ENCODE results near the gene TXNDC15. TPM values are rescaled to one million over a fixed set of nuclear protein-coding genes. Genes with fewer than 3 reads are reported as not detected.

The TXNDC15 gene
- total RNA-seq, 1 experiment from 2014 or later, result 47.4 TPM

DNA sequence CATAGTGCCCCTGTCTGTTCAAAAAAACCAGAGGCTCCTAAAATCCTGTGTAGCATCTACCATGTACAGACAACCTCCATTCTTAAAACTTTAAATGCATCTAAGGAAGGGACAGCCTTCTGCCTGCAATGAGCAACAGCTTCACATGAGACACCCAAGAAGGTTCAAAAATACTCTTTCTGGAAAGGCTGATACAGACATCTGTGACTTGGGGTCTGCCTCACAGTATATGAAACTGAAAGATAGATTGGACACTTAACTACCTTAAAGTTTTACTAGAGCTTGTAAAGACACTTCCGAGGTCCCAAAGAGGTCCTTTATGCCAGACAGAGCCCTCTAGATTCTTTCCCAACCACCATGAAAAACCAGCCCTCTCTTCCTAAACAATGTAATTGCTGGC is 65.3 kb downstream of the TXNDC15 start:
- Histone ChIP-seq H3K4me1 (ENCODE audit: control insufficient read depth, insufficient read depth, low read length) (no peaks in the 10 kb centered on the region), H3K27me3 (ENCODE audit: control insufficient read depth, insufficient read depth, low read length) (no peaks in the 10 kb centered on the region), H3K27ac (ENCODE audit: low read length) (no peak overlapping the region), H3K4me3 (ENCODE audit: low read depth in 2 of 2, low read length in 2 of 2) (no peak overlapping the region), H3K9me3 (ENCODE audit: control insufficient read depth, insufficient read depth, low read depth, low read length) (no peaks in the 10 kb centered on the region), H3K36me3 (ENCODE audit: control insufficient read depth, insufficient read depth, low read length) (peaks cover 15% of the 10 kb centered on the region)
- ATAC-seq (no peak), DNase-seq (ENCODE audit: low read depth, low spot score) (no peak)
- intact Hi-C loops (cut with micrococcal nuclease; ENCODE audit: unreplicated experiment), result no loop called here
- in situ Hi-C loops (cut with HindIII; ENCODE audit: low pct_unique_long_range_greater_than_20kb, low sequenced_read_pairs), result no loop called here
- TF ChIP-seq, protein P1, sequence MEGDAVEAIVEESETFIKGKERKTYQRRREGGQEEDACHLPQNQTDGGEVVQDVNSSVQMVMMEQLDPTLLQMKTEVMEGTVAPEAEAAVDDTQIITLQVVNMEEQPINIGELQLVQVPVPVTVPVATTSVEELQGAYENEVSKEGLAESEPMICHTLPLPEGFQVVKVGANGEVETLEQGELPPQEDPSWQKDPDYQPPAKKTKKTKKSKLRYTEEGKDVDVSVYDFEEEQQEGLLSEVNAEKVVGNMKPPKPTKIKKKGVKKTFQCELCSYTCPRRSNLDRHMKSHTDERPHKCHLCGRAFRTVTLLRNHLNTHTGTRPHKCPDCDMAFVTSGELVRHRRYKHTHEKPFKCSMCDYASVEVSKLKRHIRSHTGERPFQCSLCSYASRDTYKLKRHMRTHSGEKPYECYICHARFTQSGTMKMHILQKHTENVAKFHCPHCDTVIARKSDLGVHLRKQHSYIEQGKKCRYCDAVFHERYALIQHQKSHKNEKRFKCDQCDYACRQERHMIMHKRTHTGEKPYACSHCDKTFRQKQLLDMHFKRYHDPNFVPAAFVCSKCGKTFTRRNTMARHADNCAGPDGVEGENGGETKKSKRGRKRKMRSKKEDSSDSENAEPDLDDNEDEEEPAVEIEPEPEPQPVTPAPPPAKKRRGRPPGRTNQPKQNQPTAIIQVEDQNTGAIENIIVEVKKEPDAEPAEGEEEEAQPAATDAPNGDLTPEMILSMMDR (IDR thresholded peaks at IDR 0.05), result no peak
- TF ChIP-seq POLR2AphosphoS5 (IDR thresholded peaks at IDR 0.05; ENCODE audit: low read depth, low read length) (no peak), TCF7L2 (IDR thresholded peaks at IDR 0.05; ENCODE audit: low read depth, low read length) (no peak), SIN3A (IDR thresholded peaks at IDR 0.05; ENCODE audit: borderline replicate concordance, insufficient read depth, low read depth, low read length) (no peak)
- TF ChIP-seq, protein P2, sequence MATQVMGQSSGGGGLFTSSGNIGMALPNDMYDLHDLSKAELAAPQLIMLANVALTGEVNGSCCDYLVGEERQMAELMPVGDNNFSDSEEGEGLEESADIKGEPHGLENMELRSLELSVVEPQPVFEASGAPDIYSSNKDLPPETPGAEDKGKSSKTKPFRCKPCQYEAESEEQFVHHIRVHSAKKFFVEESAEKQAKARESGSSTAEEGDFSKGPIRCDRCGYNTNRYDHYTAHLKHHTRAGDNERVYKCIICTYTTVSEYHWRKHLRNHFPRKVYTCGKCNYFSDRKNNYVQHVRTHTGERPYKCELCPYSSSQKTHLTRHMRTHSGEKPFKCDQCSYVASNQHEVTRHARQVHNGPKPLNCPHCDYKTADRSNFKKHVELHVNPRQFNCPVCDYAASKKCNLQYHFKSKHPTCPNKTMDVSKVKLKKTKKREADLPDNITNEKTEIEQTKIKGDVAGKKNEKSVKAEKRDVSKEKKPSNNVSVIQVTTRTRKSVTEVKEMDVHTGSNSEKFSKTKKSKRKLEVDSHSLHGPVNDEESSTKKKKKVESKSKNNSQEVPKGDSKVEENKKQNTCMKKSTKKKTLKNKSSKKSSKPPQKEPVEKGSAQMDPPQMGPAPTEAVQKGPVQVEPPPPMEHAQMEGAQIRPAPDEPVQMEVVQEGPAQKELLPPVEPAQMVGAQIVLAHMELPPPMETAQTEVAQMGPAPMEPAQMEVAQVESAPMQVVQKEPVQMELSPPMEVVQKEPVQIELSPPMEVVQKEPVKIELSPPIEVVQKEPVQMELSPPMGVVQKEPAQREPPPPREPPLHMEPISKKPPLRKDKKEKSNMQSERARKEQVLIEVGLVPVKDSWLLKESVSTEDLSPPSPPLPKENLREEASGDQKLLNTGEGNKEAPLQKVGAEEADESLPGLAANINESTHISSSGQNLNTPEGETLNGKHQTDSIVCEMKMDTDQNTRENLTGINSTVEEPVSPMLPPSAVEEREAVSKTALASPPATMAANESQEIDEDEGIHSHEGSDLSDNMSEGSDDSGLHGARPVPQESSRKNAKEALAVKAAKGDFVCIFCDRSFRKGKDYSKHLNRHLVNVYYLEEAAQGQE (IDR thresholded peaks at IDR 0.05; ENCODE audit: insufficient read depth in 1 of 2, low read depth in 2 of 2, low read length in 1 of 2), result no peak
- ChIA-PET POLR2A (no interaction called here), CTCF (no interaction called here)
- no TSS peak for BruUV-seq (replicated peaks)

DNA sequence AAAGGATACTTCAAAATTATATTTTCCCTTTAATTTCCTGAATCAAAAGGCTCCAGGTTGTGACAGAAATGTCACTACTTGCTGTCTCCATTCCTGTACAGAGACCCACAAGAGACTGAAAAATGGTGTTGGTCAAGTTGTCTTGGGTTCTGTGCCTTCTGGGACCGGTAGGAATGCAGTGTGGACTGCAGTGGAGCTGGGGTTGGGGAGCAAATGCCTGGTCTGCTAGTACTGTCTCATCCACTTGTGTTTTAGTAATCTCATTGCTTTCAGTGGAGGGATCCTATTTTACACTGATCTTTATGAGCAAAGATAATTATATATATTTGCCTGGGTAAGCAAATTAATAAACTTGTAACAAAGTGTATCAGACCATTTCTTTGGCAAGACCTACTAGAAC is 69.4 kb downstream of the TXNDC15 start:
- no peaks in the 10 kb centered on the region for H3K9me3 ChIP-seq (ENCODE audit: control insufficient read depth, insufficient read depth, low read depth, low read length)
- no peak overlapping the region for H3K4me3 ChIP-seq (ENCODE audit: low read depth in 2 of 2, low read length in 2 of 2)
- ChIA-PET CTCF (no interaction called here), POLR2A (no interaction called here)
- intact Hi-C loops (cut with micrococcal nuclease; ENCODE audit: unreplicated experiment) (no loop called here), in situ Hi-C loops (cut with HindIII; ENCODE audit: low pct_unique_long_range_greater_than_20kb, low sequenced_read_pairs) (no loop called here)
- no peak overlapping the region for H3K27ac ChIP-seq (ENCODE audit: low read length)
- ATAC-seq (no peak), DNase-seq (ENCODE audit: low read depth, low spot score) (no peak)
- peaks cover 3% of the 10 kb centered on the region; the same call in 1 of the 2 replicates for H3K36me3 ChIP-seq (ENCODE audit: control insufficient read depth, insufficient read depth, low read length)
- no peaks in the 10 kb centered on the region for H3K4me1 ChIP-seq (ENCODE audit: control insufficient read depth, insufficient read depth, low read length)
- TF ChIP-seq, protein P1 (IDR thresholded peaks at IDR 0.05), result no peak
- no peak for TF ChIP-seq SIN3A (IDR thresholded peaks at IDR 0.05; ENCODE audit: borderline replicate concordance, insufficient read depth, low read depth, low read length)
- no peak for TF ChIP-seq TCF7L2 (IDR thresholded peaks at IDR 0.05; ENCODE audit: low read depth, low read length)
- TF ChIP-seq, protein P2 (IDR thresholded peaks at IDR 0.05; ENCODE audit: insufficient read depth in 1 of 2, low read depth in 2 of 2, low read length in 1 of 2), result no peak
- TF ChIP-seq POLR2AphosphoS5 (IDR thresholded peaks at IDR 0.05; ENCODE audit: low read depth, low read length), result no peak
- no TSS peak for BruUV-seq (replicated peaks)
- H3K27me3 ChIP-seq (ENCODE audit: control insufficient read depth, insufficient read depth, low read length), result no peaks in the 10 kb centered on the region
